Endothelial cell of umbilical vein (primary cell): Measurements from ENCODE around the gene AGGF1.

Experiments
- CTCF ChIP-seq, 2 donors: IDR thresholded peaks; 1 replicate in 1 of 2; 2 replicates in 1 of 2; pipeline ENCODE4 v1.5.1; 2011; ENCODE audit warnings: low read length in 2 of 2, mild to moderate bottlenecking in 2 of 2, moderate library complexity in 2 of 2, control low read depth in 1 of 2, inconsistent platforms in 1 of 2, low read depth in 1 of 2; ENCODE audit not compliant: insufficient read depth in 1 of 2; ENCODE audit errors: extremely low read depth in 1 of 2
- EZH2 ChIP-seq: IDR thresholded peaks from 2 replicates; pipeline ENCODE4 v1.6.1; 2012; ENCODE audit warnings: borderline replicate concordance, low read depth, mild to moderate bottlenecking, moderate library complexity, low read length, inconsistent platforms; ENCODE audit not compliant: severe bottlenecking
- JUN ChIP-seq: IDR thresholded peaks from 2 replicates; pipeline ENCODE4 v1.6.1; 2011; ENCODE audit warnings: borderline replicate concordance, low read depth; ENCODE audit not compliant: insufficient read length, insufficient read depth
- MAX ChIP-seq: IDR thresholded peaks from 2 replicates; pipeline ENCODE4 v1.6.1; 2011; ENCODE audit not compliant: insufficient read depth, insufficient read length
- MYC ChIP-seq: IDR thresholded peaks from one replicate; pipeline ENCODE4 v1.6.1; 2011; ENCODE audit warnings: mild to moderate bottlenecking, low read depth, low read length
- POLR2A ChIP-seq: IDR thresholded peaks from 2 replicates; pipeline ENCODE4 v1.6.1; 2012; ENCODE audit warnings: low read depth, mild to moderate bottlenecking, control low read depth, low read length

GRCh38 chr5:76999451-76999850, 30.8 kb upstream of the AGGF1 start:
- TF ChIP-seq EZH2 (no peak), POLR2A (no peak), CTCF (IDR thresholded peaks at IDR 0.05; ENCODE audit: extremely low read depth in 1 of 2, insufficient read depth in 1 of 2, low read depth in 1 of 2, low read length in 2 of 2) (no peak), JUN (no peak), MYC (no peak), MAX (no peak)
